HG03342 (cell line): Measurements from ENCODE around the gene PAMR1.
"Not testable (repeated sequence)": the region's sequence is repeated elsewhere in the genome, so short reads cannot be mapped to it uniquely, and the experiment has no call there.

ENCODE experiments used
- ATAC-seq: cut with Tn5 transposase; IDR thresholded peaks from one replicate; pipeline ENCODE4 v1.9.1; 2021; ENCODE audit warnings: mild to moderate bottlenecking, moderate library complexity; ENCODE audit not compliant: unreplicated experiment

PAMR1 gene

DNA sequence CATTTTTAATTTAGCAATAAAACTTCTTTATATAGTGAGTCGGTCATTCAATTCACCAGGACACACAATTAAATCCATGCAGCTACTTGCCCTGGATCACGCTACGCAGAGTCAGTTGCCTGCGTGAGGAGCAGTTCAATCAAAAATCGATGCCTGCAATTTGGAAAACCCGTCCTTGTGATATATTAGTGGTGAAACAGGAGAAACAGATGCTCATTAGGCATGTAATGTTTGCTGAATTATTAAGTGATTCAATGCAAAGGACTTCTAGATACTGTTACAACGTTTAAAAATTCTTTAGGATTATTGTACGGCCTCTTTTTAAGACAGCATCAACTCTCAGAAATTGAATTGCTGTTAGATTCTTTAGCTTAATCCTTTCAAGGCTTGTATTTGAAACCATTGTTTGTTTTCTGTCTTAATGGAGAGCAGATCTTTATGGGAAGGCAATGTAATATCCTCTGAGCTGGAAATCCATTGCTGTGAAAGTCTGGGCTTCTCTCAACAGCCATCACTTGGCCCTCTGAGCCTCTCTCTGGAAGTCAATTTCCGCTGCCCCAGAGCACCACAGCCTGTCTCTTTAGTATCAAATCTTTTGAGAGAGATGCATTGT lies 20.1 kb upstream of the PAMR1 start:
- ATAC-seq = no peak

DNA sequence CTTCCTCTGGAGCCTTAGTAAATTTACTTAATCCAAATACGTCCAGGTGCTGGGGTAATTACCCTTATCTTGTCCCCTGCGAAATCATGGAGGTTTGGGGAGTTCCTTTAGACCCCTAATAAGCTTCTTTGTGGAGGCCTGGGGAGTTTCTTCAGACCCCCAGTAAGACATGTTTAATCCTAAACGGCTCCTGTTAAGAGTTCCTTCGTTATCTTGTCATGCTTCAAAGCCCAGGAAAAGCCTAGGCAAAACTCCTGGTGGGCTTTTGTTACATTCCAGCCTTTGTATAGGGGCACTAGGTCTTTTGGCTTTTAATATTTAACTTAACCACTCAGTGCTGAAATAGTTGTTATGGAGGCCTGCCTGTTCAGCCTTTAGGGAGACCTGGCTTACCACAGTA lies 18.1 kb upstream of the PAMR1 start:
- ATAC-seq = no peak

- ATAC-seq = no peak
These were observed 16.4 kb upstream of the PAMR1 start for GRCh38 chr11:35541621-35542375.

DNA sequence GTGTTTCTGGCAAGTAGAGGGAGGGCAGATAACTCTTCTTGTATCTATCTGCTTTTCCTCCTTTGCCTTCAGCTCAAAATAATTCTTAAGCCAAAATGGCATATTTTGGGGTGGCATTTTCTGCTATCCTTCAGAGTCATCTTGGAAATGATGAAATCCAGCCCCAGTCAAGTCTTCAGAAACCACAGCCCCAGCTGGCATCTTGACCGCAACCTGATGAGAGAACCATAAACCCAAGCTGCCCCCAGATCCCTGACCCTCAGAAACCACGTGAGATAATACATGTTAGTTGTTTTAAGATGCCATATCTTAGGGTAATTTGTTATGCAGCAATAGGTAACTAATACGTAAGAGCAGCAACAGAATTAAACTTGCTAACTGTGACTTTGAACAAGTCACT lies 15.1 kb upstream of the PAMR1 start:
- ATAC-seq = no peak

DNA sequence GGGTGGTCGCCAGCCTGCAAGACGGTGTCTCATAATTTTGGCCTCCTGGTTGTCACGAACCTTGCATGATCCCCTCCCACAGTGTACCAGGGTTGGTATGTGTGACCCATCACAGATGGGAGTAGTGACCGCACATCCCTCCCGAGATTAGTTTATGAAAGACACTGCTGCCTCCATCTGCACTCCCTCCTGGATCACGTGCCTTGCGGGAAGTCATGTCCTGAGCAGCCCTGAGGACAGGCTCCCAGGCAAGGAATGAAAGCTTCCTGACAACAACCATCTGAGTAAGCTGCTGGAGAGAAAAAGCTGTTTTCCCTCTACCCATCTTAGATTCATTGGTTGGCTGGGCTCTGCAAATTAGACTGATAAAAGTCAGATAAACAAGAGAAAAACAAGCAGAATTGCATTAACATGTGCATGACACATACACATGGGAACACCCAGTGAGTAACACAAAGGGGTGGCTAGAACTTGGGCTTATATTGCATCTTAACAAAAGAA lies 14.4 kb upstream of the PAMR1 start:
- ATAC-seq = no peak

- ATAC-seq = no peak
These were observed 13.8 kb upstream of the PAMR1 start for GRCh38 chr11:35539256-35539655.

DNA sequence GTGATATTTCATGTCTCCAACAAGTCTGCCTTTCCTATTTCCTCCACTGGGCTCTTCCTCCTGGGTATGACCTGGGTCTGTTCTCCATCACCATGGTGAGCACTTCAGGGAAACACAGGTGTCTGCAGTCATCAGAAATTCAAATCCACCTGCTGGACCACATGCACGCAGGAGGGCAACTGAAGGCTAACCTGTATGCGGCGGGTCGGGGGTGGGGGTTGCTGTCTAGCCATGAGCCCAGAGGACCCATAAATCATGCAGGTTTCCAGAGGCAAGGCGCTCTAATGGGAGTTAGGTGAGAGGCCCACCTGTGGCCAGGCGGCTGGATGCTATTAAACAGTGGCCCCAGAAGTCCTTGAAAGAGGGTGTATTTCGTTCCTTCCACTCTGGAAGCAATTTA lies 11.1 kb upstream of the PAMR1 start:
- ATAC-seq = no peak

DNA sequence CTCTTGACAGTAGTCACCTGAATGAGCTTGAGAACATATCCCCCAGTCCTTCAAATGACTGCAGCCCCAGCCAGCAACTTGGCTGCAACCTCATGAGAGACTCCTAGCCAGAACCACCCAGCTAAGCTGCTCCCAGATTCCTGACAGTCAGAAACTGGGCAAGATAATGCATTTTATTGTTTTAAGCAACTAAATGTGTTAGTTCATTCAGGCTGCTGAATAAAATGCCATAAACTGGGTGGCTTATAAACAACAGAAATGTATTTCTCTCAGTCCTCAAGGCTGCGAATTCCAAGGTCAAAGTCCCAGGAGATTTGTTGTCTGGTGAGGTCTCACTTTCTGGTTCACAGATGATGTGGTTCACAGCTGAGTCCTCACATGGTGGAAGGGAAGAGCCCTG lies 5.8 kb upstream of the PAMR1 start:
- ATAC-seq = no peak

DNA sequence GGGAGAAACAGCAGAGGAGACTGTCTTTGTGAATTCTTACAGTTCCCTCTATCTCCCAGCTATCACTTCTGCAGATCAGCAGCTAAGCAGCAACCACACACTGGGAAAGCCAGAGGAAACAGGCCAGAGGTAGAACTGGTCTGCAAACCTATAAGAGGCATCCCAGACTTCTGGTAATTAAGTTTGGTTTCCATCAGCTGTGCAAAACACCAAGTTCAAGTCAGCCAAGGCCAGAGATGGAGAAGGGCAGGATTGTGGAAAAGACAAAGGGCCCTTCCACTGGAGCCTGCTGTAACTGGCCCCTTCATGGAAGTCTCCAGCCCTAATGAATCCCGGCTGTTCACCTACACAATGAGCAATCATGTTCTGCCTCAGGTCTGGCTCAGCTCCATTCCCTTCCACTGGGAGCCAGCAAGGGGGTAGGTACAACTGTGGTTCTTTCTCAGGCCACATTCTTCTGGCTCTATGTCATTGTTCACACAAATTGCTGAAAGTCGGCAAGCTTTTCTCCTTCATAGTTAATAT lies 4.6 kb upstream of the PAMR1 start:
- no peak for ATAC-seq

- no peak for ATAC-seq
These were observed 965 bp upstream of the PAMR1 start for GRCh38 chr11:35526370-35526792.

GRCh38 chr11:35524780-35525179 lies 636 bp downstream of the PAMR1 start:
- no peak for ATAC-seq

DNA sequence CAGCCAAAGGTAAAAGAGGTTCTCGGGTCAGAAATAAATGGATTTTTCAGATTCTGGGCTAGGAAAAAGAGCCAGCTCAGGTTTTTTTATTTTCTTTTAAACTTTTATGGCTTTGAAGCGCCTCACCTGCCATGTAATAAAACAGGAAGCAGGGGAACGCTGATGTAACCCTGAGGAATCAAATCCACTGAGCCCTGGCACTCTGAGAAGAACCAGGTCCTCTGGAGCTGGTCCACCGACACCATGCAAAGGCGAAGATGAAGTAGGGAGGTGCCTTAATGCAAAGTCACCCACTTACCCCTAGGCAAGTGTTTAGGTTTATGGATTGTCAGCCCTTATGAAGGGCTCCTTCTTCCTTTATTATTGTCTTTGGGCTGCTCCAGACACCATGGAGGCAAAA lies 1.6 kb downstream of the PAMR1 start:
- ATAC-seq = no peak

- no peak for ATAC-seq
These were observed 2.1 kb downstream of the PAMR1 start for GRCh38 chr11:35523331-35523768.

DNA sequence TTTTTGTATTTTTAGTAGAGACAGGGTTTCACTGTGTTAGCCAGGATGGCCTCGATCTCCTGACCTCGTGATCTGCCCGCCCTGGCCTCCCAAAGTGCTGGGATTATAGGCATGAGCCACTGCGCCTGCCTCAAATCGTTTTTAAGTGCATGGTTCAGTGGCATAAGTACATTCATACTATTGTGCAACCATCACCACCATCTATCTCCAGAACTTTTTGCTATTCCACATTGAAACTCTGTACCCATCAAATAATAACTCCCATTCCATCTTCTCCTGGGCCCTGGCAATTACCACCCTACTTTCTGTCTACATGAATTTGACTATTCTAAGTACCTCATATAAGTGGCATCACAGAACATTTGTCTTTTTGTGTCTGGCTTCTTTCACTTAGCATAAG lies 3.3 kb downstream of the PAMR1 start:
- ATAC-seq = not testable (repeated sequence)

DNA sequence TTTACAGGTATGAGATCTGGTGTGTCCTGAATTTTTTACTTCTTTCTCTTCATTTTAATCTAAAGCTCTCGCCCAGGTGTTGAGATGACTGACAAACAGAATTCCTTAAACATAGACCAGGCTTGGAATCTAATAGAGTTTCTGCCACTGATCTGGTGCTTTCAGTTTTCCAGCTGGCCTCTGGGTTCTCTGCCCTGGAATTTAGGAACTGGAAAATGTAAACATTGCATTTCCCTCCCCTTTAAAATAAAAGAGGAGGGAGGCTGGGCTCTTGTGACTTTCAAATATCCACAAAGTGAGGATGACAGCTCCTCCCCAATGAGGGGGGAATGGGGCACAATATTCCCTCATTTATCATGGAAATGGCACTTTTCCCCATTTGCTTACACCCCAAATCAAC lies 5.0 kb downstream of the PAMR1 start:
- ATAC-seq = no peak

DNA sequence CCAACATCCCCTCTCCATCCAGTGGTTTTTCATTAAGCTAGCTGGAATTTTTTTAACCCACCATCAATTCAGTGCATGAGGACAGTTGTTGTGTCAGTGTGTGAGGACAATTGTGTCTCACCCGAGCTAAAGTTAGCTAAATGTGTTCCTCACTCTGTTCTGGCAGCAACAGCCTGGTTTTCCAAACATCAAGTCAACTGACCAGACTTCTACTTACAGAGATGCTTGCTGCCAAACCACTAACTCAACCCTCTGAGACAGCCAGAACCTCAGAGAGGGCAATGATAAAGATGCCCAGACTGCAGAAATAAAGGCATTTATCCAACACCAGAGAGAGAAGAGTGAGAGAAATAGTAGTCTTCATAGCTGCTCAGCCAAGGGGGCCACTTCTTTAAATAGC lies 6.7 kb downstream of the PAMR1 start:
- ATAC-seq = no peak

GRCh38 chr11:35517481-35517880 lies 7.9 kb downstream of the PAMR1 start:
- ATAC-seq = no peak

GRCh38 chr11:35516403-35516802 lies 9.0 kb downstream of the PAMR1 start:
- ATAC-seq = no peak

DNA sequence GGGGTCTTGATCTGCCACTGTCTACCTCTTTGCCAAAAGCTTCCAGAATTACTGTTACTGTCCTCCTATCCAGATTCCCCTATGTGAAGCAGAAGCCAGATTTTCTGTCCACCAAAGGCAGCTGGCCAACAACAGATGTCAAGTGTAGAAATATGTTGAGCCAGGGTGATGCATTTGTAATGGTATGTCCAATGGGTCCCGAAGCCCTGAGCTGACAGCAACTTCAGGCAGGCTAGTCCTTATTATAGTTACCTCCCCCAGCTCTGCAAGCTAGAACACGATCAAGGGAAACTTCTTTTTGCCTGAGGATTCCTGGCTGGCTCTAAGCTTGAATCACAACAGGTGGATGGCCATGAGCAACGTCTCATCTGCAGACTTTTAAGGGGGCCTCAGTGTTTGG lies 10.2 kb downstream of the PAMR1 start:
- no peak for ATAC-seq

GRCh38 chr11:35514481-35514880 lies 10.9 kb downstream of the PAMR1 start:
- no peak for ATAC-seq

- no peak for ATAC-seq
These were observed 13.8 kb downstream of the PAMR1 start for GRCh38 chr11:35511666-35512065.

- ATAC-seq = no peak
These were observed 17.7 kb downstream of the PAMR1 start for GRCh38 chr11:35507688-35508087.
